GM23338 (cell line): ENCODE data around the gene CNOT8.

Experiments used
- CREB1 ChIP-seq: fragments of 250-450 bp; sonication (Bioruptor Pico); IDR thresholded peaks from 2 replicates; pipeline ENCODE4 v1.5.0; 2020; ENCODE audit warnings: low read depth, mild to moderate bottlenecking, moderate library complexity
- JUNB ChIP-seq: IDR thresholded peaks from one replicate; pipeline ENCODE4 v1.6.1; 2016; ENCODE audit warnings: antibody characterized with exemption; ENCODE audit not compliant: unreplicated experiment
- POLR2AphosphoS5 ChIP-seq: IDR thresholded peaks from 2 replicates; pipeline ENCODE4 v1.6.1; 2016; ENCODE audit warnings: antibody characterized with exemption, low read depth
- TF ChIP-seq, protein P1 (sequence below), 2 experiments: fragments of 200-600 bp in 1 of 2; sonication (generic) in 1 of 2; conservative IDR thresholded peaks; 2 replicates each; pipeline versions ENCODE4 v1.5.1 to v1.6.1; 2016 to 2017; ENCODE audit warnings: antibody characterized with exemption in 2 of 2, low read depth in 2 of 2, mild to moderate bottlenecking in 2 of 2, moderate library complexity in 1 of 2

DNA sequence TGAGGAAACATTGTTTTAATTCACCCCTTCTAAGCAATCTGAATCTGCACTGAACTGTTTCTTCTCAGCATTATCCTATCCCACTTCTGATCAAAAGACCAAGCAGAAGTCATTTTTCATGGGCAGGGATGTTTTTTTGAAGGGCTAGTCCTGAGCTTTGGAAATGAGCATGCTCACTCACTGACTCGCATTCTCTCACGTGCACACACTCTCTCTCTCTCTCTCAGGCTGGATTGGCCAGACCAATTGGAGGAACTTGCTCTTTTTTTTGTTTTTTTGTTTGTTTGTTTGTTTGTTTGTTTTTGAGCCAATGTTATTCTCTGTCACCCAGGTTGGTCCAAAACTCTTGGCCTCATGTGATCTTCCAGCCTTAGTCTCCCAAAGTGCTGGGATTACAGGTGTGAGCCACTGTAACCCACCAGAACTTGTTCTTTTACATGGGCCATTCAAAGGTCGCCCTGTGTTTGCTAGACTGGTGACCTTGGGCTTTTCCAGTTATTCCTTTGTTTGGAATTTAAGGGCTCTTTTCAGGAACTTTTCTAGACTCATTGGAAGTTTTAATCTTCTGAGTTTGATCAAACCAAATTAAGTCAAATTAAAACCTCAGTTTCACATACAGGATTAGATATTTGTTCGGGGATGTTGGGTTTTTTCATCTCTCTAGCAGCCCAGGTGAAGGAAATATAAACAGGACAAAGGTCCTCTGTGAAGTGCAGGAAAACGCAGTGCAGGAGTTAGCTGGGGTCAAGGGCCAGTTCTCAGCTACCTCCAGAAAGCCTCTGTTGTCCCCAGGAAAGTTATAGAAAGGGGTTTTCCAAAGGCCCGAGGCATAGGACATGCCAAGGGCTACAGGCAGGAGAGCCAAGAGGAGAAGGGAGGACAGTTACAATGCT, 21.2 kb upstream of the CNOT8 start:
- TF ChIP-seq POLR2AphosphoS5 (no peak), JUNB (no peak), CREB1 (CRISPR knock-in tag) (no peak)
- TF ChIP-seq, protein P1, sequence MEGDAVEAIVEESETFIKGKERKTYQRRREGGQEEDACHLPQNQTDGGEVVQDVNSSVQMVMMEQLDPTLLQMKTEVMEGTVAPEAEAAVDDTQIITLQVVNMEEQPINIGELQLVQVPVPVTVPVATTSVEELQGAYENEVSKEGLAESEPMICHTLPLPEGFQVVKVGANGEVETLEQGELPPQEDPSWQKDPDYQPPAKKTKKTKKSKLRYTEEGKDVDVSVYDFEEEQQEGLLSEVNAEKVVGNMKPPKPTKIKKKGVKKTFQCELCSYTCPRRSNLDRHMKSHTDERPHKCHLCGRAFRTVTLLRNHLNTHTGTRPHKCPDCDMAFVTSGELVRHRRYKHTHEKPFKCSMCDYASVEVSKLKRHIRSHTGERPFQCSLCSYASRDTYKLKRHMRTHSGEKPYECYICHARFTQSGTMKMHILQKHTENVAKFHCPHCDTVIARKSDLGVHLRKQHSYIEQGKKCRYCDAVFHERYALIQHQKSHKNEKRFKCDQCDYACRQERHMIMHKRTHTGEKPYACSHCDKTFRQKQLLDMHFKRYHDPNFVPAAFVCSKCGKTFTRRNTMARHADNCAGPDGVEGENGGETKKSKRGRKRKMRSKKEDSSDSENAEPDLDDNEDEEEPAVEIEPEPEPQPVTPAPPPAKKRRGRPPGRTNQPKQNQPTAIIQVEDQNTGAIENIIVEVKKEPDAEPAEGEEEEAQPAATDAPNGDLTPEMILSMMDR (conservative IDR thresholded peaks at IDR 0.05; ENCODE audit: low read depth in 2 of 2), result no peak
